GM18511 (cell line): ENCODE data around the gene STX16.

Experiments
- ATAC-seq: cut with Tn5 transposase; IDR thresholded peaks from one replicate; pipeline ENCODE4 v1.9.1; 2021; ENCODE audit warnings: mild to moderate bottlenecking, moderate library complexity; ENCODE audit not compliant: unreplicated experiment

The STX16 gene, protein sequence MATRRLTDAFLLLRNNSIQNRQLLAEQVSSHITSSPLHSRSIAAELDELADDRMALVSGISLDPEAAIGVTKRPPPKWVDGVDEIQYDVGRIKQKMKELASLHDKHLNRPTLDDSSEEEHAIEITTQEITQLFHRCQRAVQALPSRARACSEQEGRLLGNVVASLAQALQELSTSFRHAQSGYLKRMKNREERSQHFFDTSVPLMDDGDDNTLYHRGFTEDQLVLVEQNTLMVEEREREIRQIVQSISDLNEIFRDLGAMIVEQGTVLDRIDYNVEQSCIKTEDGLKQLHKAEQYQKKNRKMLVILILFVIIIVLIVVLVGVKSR

DNA sequence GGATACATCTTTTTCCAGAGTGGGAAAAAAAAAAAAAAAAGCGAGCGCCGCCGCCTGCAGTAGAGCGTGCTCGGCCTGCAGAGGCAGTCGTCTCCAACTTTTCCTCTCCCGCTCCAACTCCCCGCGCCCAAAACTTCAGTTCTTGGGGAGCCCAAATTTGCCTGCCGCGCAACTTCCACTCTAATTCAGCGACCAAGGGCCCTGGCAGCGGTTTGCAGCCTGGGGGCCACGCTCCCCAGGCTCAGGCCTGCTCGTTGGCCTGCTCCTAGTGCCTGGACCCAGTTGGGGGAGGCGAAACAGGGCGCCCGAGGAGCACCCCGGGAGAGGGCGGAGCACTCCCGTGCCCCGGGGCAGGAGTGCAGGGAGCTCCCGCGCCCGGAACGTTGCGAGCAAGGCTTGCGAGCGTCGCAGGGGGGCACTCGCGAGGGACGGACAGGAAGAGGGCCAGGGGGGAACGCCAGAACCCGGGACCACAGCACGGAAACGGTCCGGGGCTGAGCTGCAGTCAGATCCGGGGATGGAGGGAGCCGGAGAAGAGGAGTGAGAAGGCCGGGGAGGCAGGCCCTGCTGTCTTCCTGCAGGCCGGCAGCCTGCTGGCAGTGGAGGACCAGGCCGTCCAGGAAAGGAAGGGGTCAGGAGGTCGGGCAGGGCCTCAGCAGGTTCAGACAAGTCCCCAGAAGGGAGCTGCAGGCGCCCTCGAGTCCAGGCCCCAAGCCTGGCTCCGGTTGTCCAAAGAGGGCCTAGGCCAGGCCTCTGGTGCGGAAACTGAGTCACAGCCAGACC is at the start of gene STX16:
TSS of gene STX16 (plus strand) at position 508 of the 783 bp plus-strand sequence. CDS start 724 bp downstream, outside the sequence.
- ATAC-seq: peak; percentile 66

DNA sequence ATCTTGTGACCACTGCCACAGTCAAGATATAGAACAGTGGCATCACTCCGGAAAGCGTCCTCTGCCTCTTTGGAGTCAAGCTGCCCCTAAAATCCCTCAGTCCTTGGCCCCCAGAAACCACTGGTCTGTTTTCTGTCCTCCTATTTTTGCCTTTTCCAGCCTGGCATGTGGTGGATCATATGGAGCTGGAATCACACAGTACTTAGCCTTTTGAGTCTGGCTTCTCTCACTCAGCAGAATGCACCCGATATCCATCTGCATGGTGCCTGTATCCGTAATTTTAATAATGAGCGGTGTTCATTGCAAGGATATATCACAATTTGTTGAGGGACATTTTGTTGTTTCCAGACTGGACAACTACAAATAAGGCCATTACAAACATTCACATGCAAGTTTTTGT is 49.0 kb upstream of the STX16 start:
- no peak for ATAC-seq

DNA sequence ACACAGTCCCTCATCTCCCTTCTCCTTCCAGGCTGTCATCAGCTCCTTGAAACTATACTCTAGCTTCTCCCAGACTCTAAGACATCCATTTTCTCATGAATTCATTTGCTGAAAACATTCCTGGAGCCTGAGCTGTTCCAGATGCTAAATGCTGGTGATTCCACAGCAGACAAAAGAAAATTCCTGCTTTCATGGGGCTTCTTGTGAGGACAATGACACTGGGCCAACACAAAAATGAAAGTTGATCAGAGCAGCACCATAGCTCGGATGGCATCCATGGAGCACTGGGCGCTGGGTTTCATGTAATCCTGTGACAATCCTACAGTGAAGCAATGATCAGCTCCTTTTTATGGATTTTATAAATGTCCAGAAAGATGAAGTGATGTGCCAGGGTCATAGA is 47.4 kb upstream of the STX16 start:
- ATAC-seq: no peak

DNA sequence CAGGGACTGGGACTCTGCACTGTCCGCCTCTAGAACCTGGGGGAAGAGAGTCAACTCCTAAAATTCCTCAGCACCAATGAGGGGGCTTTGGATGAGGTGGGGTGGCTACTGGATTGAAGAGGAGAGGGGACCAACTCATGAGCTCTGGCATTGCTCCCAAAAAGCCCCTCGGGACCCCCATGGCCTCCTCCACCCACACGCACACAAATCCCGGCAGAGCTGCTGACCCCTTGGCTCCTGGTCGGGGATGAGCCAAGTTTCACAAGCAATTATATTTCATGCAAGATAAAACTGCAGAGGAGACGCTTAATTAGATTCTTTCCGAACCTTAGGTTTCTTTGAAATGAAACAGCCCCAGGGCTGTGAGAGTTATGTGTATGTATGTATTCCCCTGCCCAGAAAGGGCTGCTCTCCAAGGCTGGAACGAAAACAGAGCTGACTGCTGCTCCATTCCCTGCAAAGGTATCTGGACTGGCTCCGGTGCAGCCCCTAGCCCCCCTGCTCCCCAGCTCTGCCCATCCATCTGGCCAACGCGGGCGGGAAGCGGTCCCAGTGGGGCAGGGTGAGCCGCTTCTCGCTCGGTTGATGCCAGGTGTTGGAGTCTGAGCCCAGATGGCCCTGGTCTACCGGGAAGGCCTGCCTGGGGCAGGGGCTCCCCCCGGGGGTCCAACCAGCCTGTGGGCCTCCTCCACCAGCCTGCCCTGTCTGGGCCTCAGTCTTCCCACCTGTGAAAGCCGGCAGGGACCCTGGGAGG is 46.8 kb upstream of the STX16 start:
- ATAC-seq: no peak

DNA sequence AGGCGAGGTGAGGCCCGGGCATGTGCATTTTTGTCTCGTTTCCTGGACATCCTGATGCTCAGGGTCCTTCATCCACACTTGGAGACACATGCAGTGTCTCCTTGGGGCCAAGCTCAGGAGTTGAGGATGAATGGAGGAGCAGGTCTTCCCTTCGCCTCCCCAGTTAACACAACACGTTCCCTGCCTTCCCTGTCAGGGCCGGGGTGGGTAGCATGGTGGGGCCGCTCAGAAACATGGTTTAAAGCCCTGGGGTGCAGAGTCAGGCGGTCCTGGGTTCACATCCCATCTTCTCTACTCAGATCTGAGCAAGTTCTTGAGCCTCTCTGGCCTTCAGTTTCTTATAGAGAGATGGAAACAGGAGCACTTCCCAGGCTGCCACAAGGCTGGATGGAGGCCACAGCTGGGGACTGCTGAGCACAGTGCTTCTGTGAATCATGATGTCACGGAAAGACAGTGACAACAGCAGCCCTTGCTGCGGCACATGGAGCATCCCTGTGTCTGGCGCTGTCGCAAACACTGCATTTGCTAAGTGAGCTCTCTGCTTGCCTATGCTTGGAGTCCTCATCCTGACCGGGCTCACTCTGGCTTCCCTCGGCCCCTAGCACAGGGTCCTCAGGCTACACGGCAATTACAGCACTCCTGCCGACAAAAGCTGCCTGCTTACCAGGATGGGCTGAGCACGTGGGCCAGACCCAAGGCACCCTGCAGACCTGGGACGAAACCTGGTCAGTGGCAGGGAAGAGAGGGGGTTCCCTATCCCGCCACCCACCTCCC is 45.6 kb upstream of the STX16 start:
- ATAC-seq: no peak

DNA sequence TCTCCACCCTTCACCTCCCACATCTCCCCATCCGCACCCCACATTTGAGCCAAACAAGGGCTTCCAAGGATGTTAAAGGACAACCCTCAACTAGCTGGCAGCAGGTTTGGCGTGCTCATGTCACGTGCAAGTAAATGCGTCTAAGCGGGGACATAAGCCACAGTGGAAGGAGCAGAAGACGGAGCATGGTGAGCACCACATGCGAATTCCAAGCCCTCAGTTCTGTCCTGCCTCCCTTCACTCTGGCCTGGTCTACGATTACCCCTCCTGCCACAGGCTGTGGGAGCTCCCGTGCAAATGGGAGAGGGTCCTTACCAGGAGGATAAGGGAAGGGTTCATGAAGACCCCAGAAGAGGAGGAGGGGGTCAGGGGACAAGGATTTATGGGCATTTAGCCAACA is 44.9 kb upstream of the STX16 start:
- no peak for ATAC-seq

DNA sequence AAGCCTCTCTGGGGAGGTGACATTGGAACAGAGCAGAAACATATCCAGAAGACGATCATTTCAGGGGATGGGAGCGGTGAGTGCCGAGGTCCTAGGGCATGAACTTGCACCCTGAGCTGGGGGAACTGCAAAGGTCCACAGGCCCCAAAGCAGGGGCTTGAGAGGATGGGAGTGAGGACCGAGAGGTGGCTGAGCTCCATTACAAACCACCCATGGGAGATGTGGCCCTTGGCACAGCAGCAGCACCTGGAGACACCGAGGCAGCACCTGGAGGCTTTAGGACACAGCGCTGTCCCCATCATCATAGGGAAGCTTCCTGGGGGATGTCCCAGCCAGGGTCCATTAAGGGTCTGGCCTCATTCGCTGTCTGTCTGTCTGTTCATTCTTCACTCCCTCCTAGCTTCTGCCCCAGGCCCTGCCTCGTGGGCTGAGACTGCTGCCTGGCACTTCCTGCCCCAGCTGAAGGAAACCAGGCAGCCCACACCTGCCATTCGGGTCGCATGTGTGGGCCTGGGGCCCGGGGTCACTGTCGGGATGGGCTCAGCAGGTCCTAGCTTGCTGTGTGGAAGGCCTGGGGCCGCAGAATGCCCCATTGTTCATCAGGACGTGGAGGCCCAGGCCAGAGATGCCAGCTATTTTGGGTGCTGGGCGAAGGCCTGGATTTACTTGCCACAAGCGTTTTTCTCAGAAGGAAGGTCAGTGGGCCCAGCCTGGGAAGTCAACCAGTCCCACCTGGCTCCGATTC is 42.8 kb upstream of the STX16 start:
- no peak for ATAC-seq

DNA sequence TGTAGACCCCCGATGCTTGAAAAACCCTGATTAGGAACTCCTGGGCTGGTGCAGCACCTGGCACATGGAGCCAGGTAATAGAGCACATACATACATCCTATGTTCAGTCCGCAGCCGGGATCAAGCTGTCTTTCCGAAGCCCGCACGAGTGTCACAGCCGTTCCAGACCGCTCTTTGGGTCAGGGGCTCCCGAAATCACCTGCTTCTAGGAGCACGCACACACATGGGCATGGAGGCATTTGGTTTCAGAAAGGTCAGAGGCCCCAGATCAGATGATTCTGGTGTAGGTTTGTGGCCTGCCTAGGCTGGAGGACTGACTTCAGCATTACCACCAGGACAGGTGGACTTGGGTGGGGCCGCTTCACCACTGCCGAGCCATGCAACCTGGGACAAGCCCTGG is 42.1 kb upstream of the STX16 start:
- no peak for ATAC-seq

DNA sequence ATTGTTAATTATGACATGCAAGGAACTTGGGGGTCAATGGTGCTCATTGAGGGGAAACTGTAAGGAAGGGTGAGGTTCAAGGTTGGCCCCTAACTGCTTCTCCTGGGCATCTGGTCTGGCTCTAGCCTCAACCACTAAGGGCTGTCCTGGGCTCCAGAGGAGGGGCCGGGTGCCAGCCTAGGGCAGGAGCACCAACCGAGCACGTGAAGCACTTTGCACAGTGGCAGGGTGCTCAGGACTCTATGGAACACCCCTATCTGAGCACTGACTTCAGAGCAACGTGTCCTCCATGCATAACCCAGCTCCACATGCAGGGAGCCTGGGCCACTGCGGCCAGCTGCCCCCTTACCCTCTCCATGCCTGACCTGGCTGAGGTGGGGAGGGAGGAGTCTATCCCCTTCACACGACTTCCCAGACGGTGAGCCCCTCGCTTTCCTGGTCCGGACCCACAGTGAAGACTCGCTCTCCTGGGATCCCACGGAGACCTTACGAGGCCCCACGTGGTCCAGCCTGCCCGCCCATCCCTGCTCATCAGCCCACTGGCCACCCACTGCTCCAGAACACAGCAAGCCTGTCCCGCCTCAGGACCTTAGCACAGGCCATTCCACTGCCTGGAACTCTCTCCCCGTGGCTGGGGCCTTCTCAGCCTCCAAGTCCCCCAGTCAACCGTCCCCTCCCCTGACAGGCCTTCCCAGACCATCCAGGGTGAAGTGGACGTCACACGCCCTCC is 40.8 kb upstream of the STX16 start:
- no peak for ATAC-seq

DNA sequence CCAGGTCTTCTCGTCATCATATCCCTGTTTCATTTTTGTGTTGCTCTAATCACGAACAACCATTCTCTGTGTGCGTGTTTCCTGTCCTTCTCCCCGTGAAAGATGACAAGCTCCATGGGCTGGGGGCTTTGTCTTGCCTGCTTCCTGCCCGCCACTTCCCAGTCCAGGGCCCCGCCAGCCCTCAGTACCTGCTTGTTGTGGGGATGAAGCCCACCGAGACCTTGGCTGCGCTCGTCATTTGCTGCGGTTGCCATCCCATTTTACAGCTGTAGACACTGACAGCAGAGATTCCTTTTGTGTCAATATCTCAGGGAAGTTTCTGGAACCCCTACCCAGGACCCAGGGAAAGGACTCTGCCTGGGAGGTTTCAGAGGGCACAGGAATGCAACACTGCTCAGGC is 40.3 kb upstream of the STX16 start:
- no peak for ATAC-seq

DNA sequence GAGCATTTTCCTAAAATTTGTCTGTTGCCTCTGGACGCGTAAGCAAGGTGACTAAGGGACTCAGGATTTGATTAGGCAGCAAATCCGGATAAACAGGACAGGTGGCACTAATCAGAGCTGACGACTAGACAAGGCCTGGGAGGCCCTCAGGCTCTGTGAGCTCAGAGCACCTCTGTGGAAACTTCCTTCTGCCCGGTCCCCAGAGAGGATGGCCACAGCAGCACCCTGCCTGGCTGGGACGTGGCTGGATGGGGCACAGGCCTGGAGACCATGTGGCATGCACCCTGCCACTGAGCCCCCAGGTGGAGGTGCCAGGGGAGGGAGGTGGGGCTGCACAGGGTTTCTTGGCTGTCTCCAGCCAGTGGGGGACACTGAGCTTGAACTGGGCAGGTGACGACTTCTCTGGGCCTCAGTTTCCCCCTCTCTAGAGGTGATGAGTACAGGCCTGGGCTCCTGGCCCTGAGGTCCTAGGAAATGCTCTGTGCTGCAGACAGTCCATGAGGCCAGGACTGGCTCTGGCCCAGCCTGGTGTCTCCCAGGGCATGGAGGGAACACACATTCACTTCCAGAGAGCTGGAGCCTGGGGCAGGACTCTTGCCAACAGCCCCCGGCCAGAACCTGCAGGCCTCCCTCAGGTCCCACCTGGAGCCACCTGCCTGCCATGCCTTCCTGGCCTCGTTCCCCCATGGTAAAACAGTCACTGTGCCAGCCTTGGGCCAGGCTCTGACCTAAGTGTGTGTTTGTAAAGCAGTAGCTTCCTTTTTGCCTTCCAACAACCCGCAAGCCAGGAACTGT is 39.6 kb upstream of the STX16 start:
- no peak for ATAC-seq

DNA sequence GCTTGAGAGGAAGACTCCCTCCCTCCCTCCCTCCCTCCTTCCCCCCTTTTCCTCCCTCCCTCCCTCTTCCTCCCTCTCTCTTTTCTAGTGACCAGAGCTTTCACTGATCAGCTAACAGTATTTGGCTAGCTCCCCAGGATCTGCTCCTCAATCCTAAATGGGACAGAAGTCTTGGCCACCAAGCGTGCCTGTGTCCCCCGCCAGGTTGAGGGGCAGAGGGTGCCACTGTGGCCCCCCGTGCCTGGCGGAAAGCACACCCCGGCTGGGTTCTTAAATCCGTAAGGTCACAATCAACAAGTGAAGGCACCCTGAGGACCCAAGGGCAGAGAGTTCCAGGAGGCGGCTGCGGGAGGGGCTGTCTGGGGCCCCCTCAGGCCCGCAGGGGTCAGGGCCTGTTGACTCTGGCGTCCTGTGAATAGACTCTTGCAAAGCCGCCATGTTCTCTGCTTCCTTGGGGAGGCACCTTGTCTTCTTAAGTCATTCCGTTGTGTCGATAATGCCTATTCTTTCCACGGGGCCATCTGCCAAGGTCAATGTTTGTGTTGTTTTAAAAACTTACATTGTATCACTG is 38.9 kb upstream of the STX16 start:
- ATAC-seq: no peak

DNA sequence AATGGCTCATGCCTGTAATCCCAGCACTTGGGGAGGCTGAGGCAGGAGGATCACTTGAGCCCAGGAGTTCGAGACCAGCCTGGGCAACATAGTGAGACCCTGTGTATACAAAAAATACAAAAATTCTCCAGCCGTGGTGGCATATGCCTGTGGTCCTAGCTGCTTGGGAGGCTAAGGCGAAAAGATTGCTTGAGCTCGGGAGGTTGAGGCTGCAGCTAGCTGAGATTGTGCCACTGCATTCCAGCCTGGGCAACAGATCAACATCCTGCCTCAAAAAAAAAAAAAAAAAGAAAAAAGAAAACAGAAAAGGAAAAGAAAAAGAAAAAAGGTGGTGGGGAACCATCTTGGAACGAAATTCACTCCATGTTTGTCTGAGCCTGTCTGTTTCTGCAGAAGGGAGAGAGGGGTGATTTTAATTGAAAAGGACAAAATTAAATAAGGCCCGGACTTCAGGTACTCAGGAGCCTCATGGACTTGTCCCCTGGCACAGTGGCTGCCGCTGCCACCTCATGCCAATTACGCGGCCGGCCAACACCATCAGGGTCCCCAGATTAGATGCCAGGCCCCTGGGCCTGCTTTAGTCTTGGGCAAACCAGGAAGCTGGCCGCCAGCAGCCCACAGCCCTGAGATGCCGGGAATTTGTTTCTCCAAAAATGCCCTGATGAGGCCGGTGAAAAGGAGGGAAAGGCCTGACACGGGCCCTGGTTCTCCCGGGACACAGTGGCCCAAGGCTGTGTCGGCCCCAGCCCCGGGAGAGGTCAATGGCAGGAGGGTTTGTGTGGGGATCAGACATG is 37.8 kb upstream of the STX16 start:
- no peak for ATAC-seq

DNA sequence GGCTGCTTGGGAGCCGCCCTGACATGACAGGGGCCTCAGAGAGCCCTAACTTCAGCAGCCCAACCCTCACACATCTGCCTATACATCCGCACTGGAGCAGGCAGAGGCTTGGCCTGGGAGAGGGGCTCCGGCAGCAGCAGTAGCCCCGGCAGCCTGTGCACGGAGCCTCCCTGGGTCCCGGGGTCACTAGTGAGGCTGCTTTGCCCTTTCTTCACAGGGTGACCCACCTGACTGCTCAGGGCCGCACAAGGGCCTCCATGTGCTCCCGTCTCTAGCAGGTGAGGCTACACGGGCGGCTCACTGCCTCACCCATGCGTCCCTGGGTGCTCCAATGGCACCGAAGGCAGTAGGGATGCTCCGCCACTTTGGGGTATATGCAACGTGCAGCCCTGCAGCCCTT is 36.7 kb upstream of the STX16 start:
- no peak for ATAC-seq

DNA sequence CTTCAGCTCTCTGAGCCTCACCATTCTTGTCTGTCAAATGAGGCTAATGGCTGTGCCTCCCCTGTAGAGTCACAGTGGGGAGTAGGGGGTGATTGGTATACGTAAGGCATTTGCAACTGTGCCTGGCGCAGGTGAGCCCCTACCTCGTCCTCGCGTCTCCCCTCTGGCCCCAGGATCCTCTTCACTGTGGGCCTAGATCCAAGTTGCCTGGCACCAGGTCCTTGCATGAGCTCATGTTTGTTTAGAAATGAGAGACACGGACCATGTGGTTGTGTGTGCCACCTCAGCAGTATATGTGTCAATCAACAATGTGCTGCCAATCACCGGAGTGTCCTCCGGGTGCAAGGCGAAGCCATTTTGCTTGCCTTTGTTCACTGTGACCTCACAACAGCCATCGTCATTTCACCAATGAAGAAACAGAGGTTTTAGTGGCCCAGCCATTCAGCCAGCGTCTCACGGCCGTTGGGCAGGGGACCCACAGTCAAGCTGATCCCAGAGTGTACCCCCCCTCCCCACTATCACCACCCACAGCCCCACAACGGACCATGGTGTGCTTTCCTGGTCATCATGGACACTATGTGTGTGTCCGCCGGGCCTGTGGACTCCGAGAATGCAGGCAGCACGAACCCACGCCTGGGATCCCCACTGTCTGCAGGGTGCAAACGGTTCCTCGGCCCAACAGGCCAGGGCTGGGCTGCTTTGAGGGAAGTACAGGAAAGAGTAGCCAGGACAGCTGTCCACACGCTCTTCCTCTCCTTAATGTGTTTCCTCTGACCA is 35.9 kb upstream of the STX16 start:
- no peak for ATAC-seq

DNA sequence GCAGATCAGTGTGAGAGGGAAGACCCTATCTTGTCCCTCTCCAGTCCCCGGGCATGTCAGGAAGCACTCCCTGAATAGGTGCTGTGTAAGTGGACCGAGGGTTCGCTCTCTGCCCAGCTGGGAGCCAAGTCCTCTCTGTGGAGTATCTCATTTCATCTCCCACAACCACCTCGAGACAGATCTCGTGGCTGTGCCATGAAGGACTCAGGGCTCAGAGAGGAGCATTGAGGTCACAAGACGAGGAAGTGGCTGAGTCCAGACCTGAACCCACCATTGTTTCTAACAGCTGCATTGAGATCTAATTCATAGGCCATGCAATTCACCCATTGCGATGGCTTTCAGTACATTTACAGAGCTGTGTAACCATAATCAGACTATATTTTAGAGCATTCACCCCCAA is 34.7 kb upstream of the STX16 start:
- no peak for ATAC-seq

DNA sequence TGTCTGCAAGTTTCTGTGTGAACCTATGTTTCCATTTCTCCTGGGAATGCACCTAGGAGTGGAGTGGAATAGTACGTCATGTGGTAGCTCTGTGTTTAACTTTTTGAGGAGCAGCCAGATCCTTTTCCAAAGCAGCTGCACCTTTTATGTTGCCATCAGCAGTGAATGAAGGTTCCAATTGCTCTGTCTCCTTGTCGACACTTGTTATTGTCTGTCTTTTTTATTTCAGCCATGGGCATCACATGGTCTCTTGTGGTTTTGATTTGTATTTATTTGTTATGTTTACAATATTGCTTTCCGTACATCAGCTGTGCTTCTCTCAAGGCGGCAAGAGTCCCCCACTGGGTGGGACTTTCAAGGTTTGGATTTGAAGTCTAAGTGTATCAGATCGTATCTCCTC is 33.9 kb upstream of the STX16 start:
- ATAC-seq: no peak
